GM19239 (cell line): ENCODE measurements around the gene TKT.

Source experiments
- DNase-seq: peaks from one replicate; pipeline ENCODE4 v3.0.0; 2011; ENCODE audit warnings: low spot score; ENCODE audit not compliant: insufficient read length
- FAIRE-seq: peaks from 2 replicates; lab custom pipeline; 2011; peaks lifted over from hg19 to GRCh38; lab: Jason Lieb, UNC

The TKT gene

GRCh38 chr3:53242155-53242554, 13.7 kb downstream of the TKT start:
- no peak for FAIRE-seq
- no peak for DNase-seq

DNA sequence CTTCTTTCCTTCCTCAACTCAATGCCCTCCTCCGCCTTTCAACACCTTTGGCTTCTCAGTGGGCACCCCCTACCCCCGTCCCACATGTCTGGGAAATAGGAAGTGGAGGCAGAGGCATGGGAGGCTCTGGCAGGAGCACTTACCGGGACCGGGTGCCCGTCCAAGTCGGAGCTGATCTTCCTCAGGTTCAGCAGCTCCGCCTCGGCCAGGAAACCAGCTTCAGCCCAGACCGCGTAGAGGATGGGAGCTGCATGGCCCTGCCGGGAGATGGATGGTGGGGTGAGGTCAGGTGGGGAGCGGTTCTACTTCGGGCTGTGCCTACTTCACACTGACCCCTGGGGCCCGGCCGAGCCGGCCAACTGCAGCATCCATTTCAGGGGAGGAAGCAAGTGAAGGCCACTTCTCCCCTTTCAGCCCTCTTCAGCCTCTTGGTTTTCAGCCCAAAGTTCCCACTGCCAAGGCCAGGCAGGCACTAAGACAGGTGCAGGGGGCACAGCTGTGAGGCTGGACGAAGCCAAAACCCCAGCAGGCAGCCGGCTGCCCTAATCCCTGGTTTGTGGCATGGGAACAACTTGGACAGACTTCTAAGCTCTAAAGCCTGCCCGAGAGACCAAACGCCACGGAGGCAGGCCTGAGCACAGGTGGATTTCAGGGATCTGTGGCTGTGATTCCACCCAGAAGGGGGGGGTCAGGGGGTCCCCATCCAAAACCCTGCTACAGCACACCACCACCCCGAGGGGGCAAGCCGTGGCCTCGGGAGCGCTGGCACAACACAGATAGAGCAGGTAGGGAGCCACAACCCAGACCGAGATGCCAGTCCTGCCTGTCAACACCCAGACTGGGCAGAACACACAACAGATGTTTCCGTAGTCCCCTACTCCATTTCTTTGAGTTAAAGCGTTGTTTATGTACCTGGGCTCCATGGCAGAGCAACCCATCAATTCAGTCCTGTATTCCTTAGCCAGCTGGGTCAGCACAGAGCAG, 14.5 kb downstream of the TKT start:
- DNase-seq: no peak
- no peak for FAIRE-seq

- no peak for DNase-seq
- no peak for FAIRE-seq
Measured at GRCh38 chr3:53239800-53240199, 16.0 kb downstream of the TKT start.

DNA sequence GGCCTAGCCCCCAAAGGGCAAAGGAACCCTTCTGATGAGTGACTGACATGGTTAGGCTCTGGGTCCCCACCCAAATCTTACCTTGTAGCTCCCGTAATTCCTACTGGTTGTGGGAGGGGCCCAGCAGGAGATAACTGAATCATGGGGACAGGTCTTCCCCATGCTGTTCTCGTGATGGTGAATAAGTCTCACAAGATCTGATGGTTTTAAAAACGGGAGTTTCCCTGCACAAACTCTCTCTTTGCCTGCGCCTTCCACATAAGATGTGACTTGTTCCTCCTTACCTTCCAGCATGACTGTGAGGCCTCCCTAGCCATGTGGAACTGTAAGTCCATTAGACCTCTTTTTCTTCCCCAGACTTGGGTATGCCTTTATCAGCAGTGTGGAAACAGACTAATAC, 16.9 kb downstream of the TKT start:
- FAIRE-seq (no peak), DNase-seq (no peak)

DNA sequence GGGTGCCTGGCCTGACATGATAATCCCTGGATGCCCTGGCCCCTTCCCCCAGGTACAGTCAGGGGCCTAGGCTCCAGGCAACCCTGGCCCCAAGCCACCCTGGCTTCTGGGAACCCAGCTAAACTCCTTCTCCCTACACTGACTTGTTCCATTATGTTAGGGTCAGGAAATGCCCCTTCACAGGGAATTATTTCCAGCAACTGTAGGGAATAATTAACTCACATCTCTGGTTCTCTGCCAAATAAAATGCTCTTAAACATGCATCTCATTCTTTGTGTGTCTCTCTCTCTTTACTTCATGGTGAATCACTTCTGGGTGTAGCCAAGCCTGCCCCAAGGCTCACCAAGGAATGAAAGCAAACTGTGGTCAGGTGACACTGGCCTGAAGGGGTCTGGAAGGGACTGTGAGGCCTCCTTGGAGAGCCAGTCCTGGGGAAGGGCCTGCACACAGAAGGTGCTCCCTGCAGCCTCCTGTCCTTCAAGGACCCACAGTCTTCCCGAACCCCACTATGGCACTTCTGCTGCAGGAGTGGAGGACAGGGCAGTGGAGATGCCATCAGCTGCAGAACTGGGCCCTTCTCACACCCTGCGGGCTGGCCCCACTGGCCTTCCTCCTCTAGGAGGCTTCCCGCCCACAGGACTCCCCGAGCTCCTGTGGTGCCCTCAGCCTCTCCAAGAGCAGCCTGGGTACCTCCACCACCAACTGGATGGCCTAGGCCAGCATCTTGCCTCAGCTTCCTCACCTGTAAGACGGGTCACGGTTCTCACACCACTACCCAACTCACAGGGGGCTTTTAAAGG, 17.6 kb downstream of the TKT start:
- FAIRE-seq: no peak
- DNase-seq: no peak

- FAIRE-seq (no peak), DNase-seq (no peak)
Measured at GRCh38 chr3:53236112-53236841, 19.5 kb downstream of the TKT start.

- FAIRE-seq: no peak
Measured at GRCh38 chr3:53235545-53235944, 20.3 kb downstream of the TKT start.

GRCh38 chr3:53234841-53235232, 21.0 kb downstream of the TKT start:
- no peak for FAIRE-seq
- DNase-seq: no peak

More at GRCh38 chr3:53235545-53235944, 20.3 kb downstream of the TKT start:
- DNase-seq: no peak

- no peak for DNase-seq
- no peak for FAIRE-seq
Measured at GRCh38 chr3:53234130-53234840, 21.5 kb downstream of the TKT start.

- no peak for FAIRE-seq
- DNase-seq: no peak
Measured at GRCh38 chr3:53232641-53233377, 23.0 kb downstream of the TKT start.

- no peak for DNase-seq
- no peak for FAIRE-seq
Measured at GRCh38 chr3:53231532-53232511, 24.0 kb downstream of the TKT start.

DNA sequence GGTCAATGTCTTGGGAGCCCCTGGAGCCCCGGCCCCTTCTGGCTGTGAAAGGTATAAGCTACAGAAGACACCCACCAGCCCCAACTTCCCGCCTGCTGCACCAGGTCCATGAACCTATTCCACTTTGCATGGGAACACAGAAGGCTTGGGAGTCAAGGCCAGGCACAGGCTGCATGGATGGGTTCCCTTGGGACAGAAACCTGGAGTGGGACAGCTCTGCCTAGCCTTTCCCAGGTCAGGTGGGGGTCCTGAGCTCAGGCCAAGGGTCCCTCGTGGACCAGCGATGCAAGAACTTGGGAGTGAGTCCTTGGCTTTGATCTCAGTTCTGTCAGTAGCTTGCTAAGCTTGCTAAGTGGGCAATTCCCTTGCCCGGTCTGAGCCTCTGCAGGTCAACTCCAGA, 25.0 kb downstream of the TKT start:
- FAIRE-seq (no peak), DNase-seq (no peak)

- DNase-seq (no peak), FAIRE-seq (no peak)
Measured at GRCh38 chr3:53230041-53230621, 25.7 kb downstream of the TKT start.

DNA sequence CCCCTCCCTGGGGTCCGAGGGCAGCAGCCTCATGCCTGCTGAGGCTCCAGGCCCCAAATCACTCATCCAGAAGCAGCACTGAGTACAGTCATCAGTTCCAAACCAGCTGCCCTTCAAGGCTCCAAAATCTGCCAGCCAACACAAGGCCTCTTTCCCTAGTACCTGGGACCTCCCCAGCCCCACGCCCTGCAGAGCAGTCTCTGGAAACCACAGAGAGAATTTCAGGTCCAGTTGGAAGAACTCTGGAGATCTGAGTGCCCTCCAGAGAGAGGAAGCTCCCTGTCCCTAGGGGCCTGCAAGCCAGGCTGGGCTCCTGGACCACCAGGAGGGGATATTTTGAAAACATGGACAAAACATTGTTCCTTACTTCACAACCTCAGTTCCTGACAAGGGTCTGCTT, 26.2 kb downstream of the TKT start:
- DNase-seq: no peak
- FAIRE-seq: no peak

DNA sequence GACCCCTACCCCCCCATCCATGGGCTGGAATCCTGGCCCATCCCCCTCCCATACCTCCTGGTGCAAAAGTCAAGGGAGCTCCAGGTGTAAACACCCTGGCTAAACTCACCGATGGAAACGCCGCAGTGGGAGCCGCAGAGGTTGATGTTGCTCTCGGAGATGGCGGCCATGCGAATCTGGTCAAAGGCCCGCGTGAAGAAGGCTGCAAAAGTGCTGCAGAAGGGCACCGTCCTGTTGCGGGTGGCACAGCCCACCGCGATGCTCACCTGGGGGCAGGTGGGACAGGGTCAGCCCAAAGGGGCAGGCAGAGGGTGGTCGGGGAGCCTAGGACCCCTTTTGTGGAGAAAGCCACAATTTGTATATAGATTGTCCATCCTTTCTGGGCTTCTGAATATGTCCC, 26.7 kb downstream of the TKT start:
- no peak for DNase-seq
- no peak for FAIRE-seq

- no peak for FAIRE-seq
- no peak for DNase-seq
Measured at GRCh38 chr3:53227993-53228885, 27.6 kb downstream of the TKT start.
